GM23338 (cell line): ENCODE measurements around the gene RAB3B. TPM values are rescaled to one million over a fixed set of nuclear protein-coding genes. Genes with fewer than 3 reads are reported as not detected.

Experiments
- ATAC-seq: fragments of 200-7000 bp; cut with Tn5 transposase; 3 replicates; pipeline ENCODE4 v1.9.1; 2020
- DNase-seq: peaks from one replicate; pipeline ENCODE4 v3.0.0-alpha.2; 2015; ENCODE audit warnings: low spot score
- H2AFZ ChIP-seq: fragments of 200-600 bp; sonication (generic); 2 replicates; pipeline ENCODE4 v1.8.0; 2016; ENCODE audit warnings: antibody characterized with exemption, mild to moderate bottlenecking, moderate library complexity
- H3F3A ChIP-seq: fragments of 200-600 bp; sonication (generic); replicated peaks from 2 replicates; pipeline ENCODE4 v1.8.0; 2017; ENCODE audit warnings: antibody characterized with exemption, mixed run types, low read depth
- H3K27ac ChIP-seq: fragments of 200-600 bp; sonication (generic); 2 replicates; pipeline ENCODE4 v1.6.1; 2016; ENCODE audit warnings: low read depth
- H3K27me3 ChIP-seq: fragments of 200-600 bp; sonication (generic); 2 replicates; pipeline ENCODE4 v1.8.0; 2016; ENCODE audit warnings: mild to moderate bottlenecking, mixed run types, moderate library complexity; ENCODE audit not compliant: insufficient read depth
- H3K36me3 ChIP-seq: fragments of 200-600 bp; sonication (generic); 2 replicates; pipeline ENCODE4 v1.8.0; 2016; ENCODE audit warnings: mild to moderate bottlenecking; ENCODE audit not compliant: insufficient read depth
- H3K4me1 ChIP-seq: fragments of 200-600 bp; sonication (generic); 2 replicates; pipeline ENCODE4 v1.8.0; 2016; ENCODE audit warnings: mild to moderate bottlenecking, moderate library complexity; ENCODE audit not compliant: insufficient read depth
- H3K4me2 ChIP-seq: fragments of 200-600 bp; sonication (generic); 2 replicates; pipeline ENCODE4 v1.7.1; 2017; ENCODE audit warnings: mixed run types
- H3K4me3 ChIP-seq: fragments of 200-600 bp; sonication (generic); 2 replicates; pipeline ENCODE4 v1.6.1; 2016; ENCODE audit warnings: mixed run types
- H3K79me2 ChIP-seq: fragments of 200-600 bp; sonication (generic); replicated peaks from 2 replicates; pipeline ENCODE4 v1.8.0; 2017; ENCODE audit warnings: mild to moderate bottlenecking; ENCODE audit not compliant: insufficient read depth
- H3K9me2 ChIP-seq: fragments of 200-600 bp; sonication (generic); 2 replicates; pipeline ENCODE4 v1.8.0; 2017; ENCODE audit not compliant: insufficient read depth
- H4K20me1 ChIP-seq: fragments of 200-600 bp; sonication (generic); replicated peaks from 2 replicates; pipeline ENCODE4 v1.8.0; 2017; ENCODE audit warnings: mild to moderate bottlenecking; ENCODE audit not compliant: insufficient read depth
- H3K27ac Mint-ChIP-seq: 2 replicates; pipeline ENCODE4 v1.8.0; 2020; ENCODE audit warnings: inconsistent platforms, mild to moderate bottlenecking, moderate library complexity, mixed read lengths
- H3K27me3 Mint-ChIP-seq: 3 replicates; pipeline ENCODE4 v1.8.0; 2022; ENCODE audit warnings: low read depth, mild to moderate bottlenecking, moderate library complexity, mixed read lengths, inconsistent platforms; ENCODE audit not compliant: insufficient read depth, poor library complexity
- H3K36me3 Mint-ChIP-seq: 3 replicates; pipeline ENCODE4 v1.8.0; 2021; ENCODE audit warnings: low read depth, mild to moderate bottlenecking, inconsistent platforms, moderate library complexity, mixed read lengths
- H3K4me1 Mint-ChIP-seq: 3 replicates; pipeline ENCODE4 v1.8.0; 2020; ENCODE audit warnings: mild to moderate bottlenecking, inconsistent platforms, mixed read lengths
- H3K4me3 Mint-ChIP-seq: 3 replicates; pipeline ENCODE4 v1.8.0; 2021; ENCODE audit warnings: moderate library complexity, mild to moderate bottlenecking, inconsistent platforms, mixed read lengths
- H3K9me3 Mint-ChIP-seq: 3 replicates; pipeline ENCODE4 v1.8.0; 2020; ENCODE audit warnings: moderate library complexity, mild to moderate bottlenecking, inconsistent platforms, mixed read lengths
- CREB1 ChIP-seq: fragments of 250-450 bp; sonication (Bioruptor Pico); IDR thresholded peaks from 2 replicates; pipeline ENCODE4 v1.5.0; 2020; ENCODE audit warnings: low read depth, mild to moderate bottlenecking, moderate library complexity
- ETS1 ChIP-seq: IDR thresholded peaks from 2 replicates; pipeline ENCODE4 v1.6.1; 2016; ENCODE audit warnings: antibody characterized with exemption
- EZH2 ChIP-seq: fragments of 200-600 bp; sonication (generic); IDR thresholded peaks from one replicate; pipeline ENCODE4 v1.8.0; 2017; ENCODE audit warnings: antibody characterized with exemption, mild to moderate bottlenecking, low read depth; ENCODE audit not compliant: unreplicated experiment
- STAT1 ChIP-seq: IDR thresholded peaks from one replicate; pipeline ENCODE4 v1.6.1; 2016; ENCODE audit warnings: antibody characterized with exemption; ENCODE audit not compliant: unreplicated experiment
- ZNF114 ChIP-seq: fragments of 250-450 bp; sonication (Bioruptor Pico); IDR thresholded peaks from 2 replicates; pipeline ENCODE4 v1.5.0; 2020; ENCODE audit warnings: mild to moderate bottlenecking, moderate library complexity
- ZNF331 ChIP-seq: fragments of 250-450 bp; sonication (Bioruptor Pico); IDR thresholded peaks from 2 replicates; pipeline ENCODE4 v1.5.0; 2020; ENCODE audit warnings: low read depth, mild to moderate bottlenecking, moderate library complexity
- ZNF462 ChIP-seq: fragments of 250-450 bp; sonication (Bioruptor Pico); IDR thresholded peaks from 2 replicates; pipeline ENCODE4 v1.5.0; 2020; ENCODE audit warnings: mild to moderate bottlenecking, moderate library complexity
- polyA plus RNA-seq: library from polyadenylated mRNA; unstranded; fragments of >200 nt; fragmentation: Nextera tagmentation; extraction: Ambion mirVana; gene quantifications from 2 replicates; pipeline ENCODE4 v1.2.1, GENCODE V29; 2016
- total RNA-seq: library from RNA; depleted of rRNA; stranded (reverse); fragments of >200 nt; shearing (Covaris generic); gene quantifications from 2 replicates; pipeline ENCODE4 v1.2.3, GENCODE V29; 2014

Gene RAB3B
- total and polyA plus RNA-seq, 2 experiments from 2014 or later = 18.3 to 37.9 TPM

GRCh38 chr1:51922040-51922439 is 68.5 kb downstream of the RAB3B start (continued):
- TF ChIP-seq ETS1 (no peak), EZH2 (no peak), STAT1 (no peak), ZNF331 (CRISPR knock-in tag) (no peak), ZNF114 (CRISPR knock-in tag) (no peak)

- Histone ChIP-seq H3K4me3 (no peak overlapping the region), H3K4me2 (no peak overlapping the region), H3K79me2 (no peaks in the 10 kb centered on the region), H3F3A (0 out of 2 replicates have a peak, but pooled peaks cover 4% of the 10 kb centered on the region), H3K27ac (peak overlapping the region; percentile 66), H3K4me1 (no peaks in the 10 kb centered on the region), H3K27me3 (no peaks in the 10 kb centered on the region), H4K20me1 (no peaks in the 10 kb centered on the region; the same call in 1 of the 2 replicates), H3K9me2 (no peaks in the 10 kb centered on the region), H3K36me3 (peaks cover 13% of the 10 kb centered on the region; the same call in 1 of the 2 replicates), H2AFZ (no peak overlapping the region)
- Mint-ChIP-seq H3K27ac (0 out of 2 replicates have a peak overlapping the region, but pooled peaks have one; percentile 52), H3K36me3 (peaks cover 10% of the 10 kb centered on the region; the same call in 2 of the 3 replicates), H3K4me1 (peaks cover 16% of the 10 kb centered on the region), H3K4me3 (no peak overlapping the region), H3K9me3 (no peaks in the 10 kb centered on the region), H3K27me3 (peaks cover 1% of the 10 kb centered on the region)
- TF ChIP-seq CREB1 (CRISPR knock-in tag) = no peak
- DNase-seq = no peak
- ATAC-seq = no peak
Measured at GRCh38 chr1:51920130-51920529, 70.4 kb downstream of the RAB3B start.

- H3K4me2 ChIP-seq = no peak overlapping the region
- H3K79me2 ChIP-seq = no peaks in the 10 kb centered on the region
- peak overlapping the region; percentile 66; the same call in 1 of the 2 replicates for H3K27ac ChIP-seq
- Mint-ChIP-seq H3K27me3 (peaks cover 1% of the 10 kb centered on the region), H3K4me1 (peaks cover 16% of the 10 kb centered on the region), H3K27ac (peak overlapping the region; percentile 52; the same call in 1 of the 2 replicates), H3K9me3 (no peaks in the 10 kb centered on the region), H3K4me3 (no peak overlapping the region), H3K36me3 (peaks cover 10% of the 10 kb centered on the region; the same call in 2 of the 3 replicates)
- ATAC-seq = no peak
- H3K4me3 ChIP-seq = no peak overlapping the region
- H3K36me3 ChIP-seq = peaks cover 14% of the 10 kb centered on the region; the same call in 1 of the 2 replicates
- no peaks in the 10 kb centered on the region for H3K27me3 ChIP-seq
- H2AFZ ChIP-seq = no peak overlapping the region
- DNase-seq = no peak
- H3F3A ChIP-seq = 0 out of 2 replicates have a peak, but pooled peaks cover 4% of the 10 kb centered on the region
- no peaks in the 10 kb centered on the region for H3K4me1 ChIP-seq
- TF ChIP-seq EZH2 = no peak
- TF ChIP-seq ZNF331 (CRISPR knock-in tag) = no peak
- TF ChIP-seq ETS1 = no peak
- TF ChIP-seq ZNF462 (CRISPR knock-in tag) = no peak
- no peaks in the 10 kb centered on the region; the same call in 1 of the 2 replicates for H4K20me1 ChIP-seq
- no peaks in the 10 kb centered on the region for H3K9me2 ChIP-seq
Measured at GRCh38 chr1:51919684-51920083, 70.8 kb downstream of the RAB3B start.
